GM12872 (cell line): Measurements from ENCODE around the gene HERC4.

Experiments
- TF ChIP-seq, protein P1 (sequence below): IDR thresholded peaks from 3 replicates; pipeline ENCODE4 v1.5.1; 2011; ENCODE audit warnings: low read depth, mild to moderate bottlenecking, low read length, moderate library complexity; ENCODE audit not compliant: insufficient read depth

HERC4 gene

GRCh38 chr10:67884842-67885670, 190.0 kb downstream of the HERC4 start:
- TF ChIP-seq, protein P1, sequence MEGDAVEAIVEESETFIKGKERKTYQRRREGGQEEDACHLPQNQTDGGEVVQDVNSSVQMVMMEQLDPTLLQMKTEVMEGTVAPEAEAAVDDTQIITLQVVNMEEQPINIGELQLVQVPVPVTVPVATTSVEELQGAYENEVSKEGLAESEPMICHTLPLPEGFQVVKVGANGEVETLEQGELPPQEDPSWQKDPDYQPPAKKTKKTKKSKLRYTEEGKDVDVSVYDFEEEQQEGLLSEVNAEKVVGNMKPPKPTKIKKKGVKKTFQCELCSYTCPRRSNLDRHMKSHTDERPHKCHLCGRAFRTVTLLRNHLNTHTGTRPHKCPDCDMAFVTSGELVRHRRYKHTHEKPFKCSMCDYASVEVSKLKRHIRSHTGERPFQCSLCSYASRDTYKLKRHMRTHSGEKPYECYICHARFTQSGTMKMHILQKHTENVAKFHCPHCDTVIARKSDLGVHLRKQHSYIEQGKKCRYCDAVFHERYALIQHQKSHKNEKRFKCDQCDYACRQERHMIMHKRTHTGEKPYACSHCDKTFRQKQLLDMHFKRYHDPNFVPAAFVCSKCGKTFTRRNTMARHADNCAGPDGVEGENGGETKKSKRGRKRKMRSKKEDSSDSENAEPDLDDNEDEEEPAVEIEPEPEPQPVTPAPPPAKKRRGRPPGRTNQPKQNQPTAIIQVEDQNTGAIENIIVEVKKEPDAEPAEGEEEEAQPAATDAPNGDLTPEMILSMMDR = no peak

GRCh38 chr10:67884313-67884841, 190.7 kb downstream of the HERC4 start, which contains the start of gene SIRT1:
SIRT1 (plus strand) TSS chr10:67884656; CDS start chr10:67884722, 66 bp downstream.
- TF ChIP-seq, protein P1 = no peak

DNA sequence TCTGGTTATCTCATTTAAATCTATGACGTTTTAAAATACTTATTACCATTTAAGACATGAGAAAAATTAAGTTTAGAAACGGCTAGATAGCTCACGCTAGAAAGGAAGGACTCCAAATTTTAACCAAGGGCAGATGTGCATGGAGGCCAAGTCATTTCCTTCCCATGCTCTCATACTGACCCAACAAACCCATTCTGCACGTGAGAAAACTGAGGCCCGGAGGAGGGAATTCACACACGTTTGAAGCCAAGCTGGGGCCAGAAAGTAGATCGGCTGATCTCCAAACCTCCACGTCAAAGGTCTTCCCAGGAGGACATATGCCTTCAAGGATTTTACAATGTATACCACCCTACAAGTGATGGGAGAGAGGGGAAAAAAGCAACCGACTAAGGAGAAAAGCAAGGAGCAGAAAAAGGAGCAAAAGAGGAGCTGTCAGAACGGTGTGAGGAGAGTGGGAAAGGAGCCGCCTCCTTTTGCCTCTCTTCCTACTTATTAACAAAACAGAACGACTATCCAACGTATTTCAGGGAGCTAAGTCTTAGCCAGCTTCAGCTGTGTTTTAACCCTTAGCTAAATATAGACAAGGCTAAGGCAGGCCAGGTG, 191.3 kb downstream of the HERC4 start:
- TF ChIP-seq, protein P1 = no peak

- TF ChIP-seq, protein P1 = no peak
These were observed 196.9 kb downstream of the HERC4 start for GRCh38 chr10:67878133-67878532.

DNA sequence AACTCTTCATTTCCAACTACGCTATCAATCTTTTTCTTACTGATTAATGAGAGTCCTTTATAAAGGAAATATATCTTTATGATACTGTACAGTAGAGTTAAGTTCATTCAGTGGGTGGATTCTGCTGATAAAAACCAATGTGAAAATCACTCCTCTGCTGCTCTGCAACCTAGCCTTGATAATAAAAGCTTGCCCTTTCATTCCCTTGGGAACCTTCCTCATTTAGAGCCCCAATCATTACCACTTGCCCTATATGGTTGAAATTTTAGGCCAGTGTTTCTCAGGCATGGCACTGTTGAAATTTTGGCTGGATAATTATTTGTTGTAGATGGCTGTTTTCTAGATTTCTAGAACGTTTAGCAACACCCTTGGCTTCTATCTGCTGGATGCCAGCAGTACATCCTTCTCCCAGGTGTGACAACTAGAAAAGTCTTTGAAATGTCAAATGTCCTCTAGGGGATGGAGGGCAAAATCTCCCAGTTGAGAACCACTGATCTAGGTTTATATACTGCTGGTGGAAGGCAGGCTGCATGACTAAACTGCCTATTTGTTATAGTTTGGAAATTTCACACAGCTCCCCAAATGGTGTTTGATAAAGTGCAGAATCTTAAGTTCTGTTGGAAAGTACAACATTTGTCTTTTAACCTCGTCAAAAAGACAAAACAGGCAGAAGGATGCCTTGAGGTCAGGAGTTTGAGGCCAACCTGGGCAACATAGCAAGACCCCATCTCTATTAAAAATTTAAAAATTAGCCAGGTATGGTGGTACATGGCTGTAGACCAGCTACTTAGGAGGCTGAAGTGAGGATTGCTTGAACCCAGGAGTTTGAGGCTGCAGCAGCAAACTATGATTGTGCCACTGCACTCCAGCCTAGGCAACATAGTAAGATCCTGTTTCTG, 199.5 kb downstream of the HERC4 start:
- TF ChIP-seq, protein P1 = no peak
